Amniotic stem cell (primary cell): ENCODE measurements around the gene MICAL3.

Experiments
- DNase-seq: peaks from one replicate; lab custom pipeline; 2025; lab: John Stamatoyannopoulos, UW

The MICAL3 gene

GRCh38 chr22:17842386-17842785, 182.0 kb downstream of the MICAL3 start:
- DNase-seq, result no peak

DNA sequence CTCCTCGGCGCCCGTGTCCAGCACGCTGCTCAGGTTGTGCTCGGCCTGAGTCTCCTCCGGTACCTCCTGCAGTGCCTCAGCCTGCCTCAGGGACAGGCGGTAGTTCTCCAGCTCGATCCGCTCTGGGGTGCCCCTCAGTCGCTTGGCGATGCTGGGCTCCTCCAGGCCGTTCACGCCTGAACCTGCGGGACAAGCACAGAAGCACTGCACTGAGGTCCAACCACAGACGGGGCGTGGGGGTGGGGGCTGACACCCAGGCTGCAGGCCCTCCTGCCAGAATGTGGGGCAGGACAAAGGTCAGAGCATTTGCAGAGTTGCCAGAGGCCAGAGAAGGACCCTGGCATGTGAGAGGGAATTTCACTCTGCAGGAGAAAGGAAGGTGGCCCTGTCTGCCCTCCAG, 182.5 kb downstream of the MICAL3 start:
- no peak for DNase-seq

DNA sequence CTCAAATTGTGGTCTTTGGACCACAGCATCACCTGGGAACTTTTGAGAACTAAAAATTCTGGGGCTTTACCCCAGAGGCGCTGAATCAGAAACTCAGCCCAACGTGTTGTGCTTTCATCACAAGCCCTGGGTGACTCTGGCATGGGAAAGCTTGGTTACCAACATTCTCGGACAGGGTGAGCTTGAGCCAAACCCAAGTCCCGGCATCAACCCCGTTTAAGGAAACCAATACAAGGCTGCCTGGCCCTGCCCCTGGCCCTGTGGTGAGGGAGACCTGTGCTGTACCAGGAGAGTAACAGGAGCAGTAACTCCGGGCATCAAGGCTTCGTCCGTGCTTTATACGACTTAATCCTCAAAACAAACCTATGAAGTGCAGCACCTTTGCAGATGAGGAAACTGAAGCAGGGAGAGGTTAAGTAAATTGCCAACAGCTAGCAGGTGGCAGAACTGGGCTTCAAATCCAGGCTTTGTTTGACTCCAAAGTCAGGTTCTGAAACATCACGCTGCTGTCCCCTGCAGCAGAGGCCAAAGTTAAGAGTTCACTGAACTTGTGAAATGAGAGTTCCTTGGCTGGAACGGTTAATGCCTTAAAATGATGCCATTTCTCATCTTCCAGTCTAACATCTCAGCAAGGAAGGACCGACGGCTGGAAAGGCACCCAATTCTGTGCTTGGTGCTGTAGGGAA, 186.0 kb downstream of the MICAL3 start:
- DNase-seq, result no peak

GRCh38 chr22:17836992-17837742, 187.2 kb downstream of the MICAL3 start:
- no peak for DNase-seq

GRCh38 chr22:17835256-17835655, 189.1 kb downstream of the MICAL3 start:
- no peak for DNase-seq

DNA sequence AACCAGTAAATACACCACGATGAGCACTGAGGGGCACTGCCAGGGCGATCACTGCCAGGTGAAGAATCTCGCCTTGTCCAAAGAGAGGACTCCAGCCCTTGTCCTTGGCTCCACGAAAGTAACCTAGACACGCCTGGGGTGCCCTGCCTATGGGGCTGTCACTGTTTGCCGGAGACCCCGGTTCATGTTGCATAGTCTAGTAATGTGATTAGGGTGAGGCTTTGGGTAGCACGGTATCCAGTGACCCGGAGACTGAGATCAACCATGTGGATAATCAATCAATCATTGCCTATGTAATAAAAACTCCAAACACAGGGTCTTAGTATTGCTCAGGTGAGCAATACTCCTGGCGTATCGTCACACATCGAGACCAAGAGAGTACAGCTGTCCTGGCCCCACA, 190.9 kb downstream of the MICAL3 start:
- DNase-seq, result no peak

DNA sequence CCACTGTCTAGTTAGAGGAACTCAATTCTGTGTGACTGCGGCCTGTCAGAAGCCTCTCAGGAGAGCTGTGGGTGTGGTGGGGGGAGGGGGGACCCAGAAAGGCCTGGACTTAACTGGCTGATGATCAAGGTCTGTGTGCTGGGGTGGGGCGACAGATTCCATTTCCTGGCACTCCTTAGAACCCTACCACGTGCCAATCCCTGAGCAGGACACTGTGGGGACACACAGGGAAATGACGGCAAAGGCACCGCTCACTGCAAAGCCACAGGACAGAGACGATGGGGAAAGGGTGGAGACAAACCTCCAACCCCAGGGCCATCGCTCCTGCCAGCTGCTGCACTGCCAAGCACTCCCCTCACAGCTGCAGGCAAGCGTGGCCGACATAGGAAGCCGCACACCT, 191.7 kb downstream of the MICAL3 start:
- no peak for DNase-seq

DNA sequence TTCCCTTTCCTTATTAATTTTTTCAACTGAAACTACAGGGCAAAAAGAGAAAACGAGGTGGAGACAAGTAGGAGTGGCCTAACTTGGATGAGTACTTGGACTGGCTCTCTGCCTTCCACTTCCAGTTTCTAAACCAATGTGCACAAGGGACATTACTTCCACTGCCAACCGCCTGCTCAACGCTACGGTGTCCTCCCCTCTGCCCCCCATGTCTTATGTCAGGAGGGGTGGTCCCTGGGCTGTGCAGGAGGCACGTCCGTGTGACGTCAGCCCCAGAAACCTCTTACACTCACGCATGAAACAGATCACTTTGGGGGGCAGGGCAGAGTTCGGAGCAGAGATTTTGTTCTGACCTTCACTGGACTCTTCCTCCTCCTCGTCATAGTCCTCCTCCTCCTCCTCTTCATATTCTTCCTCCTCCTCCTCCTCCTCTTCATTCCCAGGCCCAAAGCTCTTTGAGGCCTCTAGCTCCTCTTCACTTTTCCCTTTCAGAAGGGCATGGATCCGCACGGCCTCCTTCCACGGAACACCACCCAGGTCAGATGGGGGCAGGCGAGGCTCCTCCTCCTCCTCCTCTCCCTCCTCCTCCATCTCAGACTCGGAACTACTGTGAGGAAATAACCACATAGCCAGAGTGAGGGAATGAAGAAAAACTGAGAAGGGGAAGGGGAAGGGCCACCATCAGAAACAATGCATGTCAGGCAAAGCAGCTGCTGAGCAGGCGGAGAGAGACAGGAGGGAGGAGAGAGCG, 192.7 kb downstream of the MICAL3 start:
- DNase-seq, result no peak

DNA sequence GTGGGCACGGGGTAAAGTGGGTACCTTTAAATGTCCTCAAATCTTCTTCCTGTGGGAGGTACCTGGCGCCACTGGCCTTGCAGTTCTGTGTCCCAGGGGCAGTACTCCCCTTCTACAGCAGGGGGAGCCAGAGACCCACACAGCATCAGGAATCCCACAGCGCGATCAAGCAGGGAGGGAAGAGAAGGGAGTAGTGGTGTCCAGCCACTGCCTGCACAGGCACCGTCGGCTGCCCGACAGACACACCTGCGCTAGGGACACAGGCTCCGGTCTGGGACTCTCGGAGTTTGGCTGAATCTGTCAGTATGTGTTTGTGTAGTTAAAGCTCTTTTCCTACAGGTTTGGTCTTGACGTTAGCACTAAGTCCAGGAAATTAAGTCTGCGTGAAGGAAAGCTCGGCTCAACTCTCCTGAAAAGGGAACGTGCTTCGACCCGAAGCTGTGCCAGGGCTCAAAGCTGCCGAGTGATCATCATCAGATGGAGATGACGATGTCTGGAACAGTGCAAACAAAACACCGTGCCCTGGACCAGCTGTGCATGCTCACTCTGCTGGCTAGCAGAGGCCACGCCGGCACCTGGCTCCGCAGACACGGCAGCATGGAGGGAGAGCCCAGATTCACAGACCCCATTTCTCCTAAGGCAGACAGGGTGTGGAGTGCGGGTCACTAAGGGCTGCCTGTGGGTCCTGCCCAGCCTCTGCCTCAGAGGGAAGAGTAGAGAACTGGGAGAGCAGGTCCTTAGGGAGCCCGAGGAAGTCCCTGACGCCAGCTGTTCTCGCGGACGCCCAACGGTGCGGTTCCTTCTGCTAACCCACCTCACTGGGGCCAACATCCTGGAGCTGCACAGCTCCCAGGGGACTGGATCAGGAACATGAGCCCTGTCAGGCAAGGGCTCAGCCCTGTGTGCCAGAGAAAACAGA, 194.1 kb downstream of the MICAL3 start:
- peak; percentile 45 for DNase-seq

GRCh38 chr22:17829695-17830042, 194.7 kb downstream of the MICAL3 start:
- DNase-seq, result no peak

GRCh38 chr22:17828502-17829080, 195.8 kb downstream of the MICAL3 start:
- no peak for DNase-seq

DNA sequence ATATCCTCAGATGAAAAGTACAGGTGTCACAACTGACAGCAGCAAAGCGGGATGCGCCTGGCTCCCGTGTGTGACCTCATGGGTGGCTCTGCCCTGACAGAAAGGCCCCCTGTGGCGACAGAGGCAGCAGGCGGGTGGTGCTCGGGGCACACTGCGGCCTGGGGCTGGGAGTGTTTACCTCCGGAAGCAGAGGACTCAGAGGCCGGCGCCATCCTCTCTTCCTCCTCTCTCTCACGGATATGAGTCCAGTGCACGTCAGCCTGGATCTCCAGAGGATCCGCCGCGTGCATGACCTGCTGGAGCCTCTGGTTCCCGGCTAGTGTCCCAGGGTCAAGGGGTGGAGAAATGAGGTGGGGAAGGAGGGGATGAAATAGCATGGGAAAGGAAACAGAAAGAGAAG, 196.9 kb downstream of the MICAL3 start:
- no peak for DNase-seq

DNA sequence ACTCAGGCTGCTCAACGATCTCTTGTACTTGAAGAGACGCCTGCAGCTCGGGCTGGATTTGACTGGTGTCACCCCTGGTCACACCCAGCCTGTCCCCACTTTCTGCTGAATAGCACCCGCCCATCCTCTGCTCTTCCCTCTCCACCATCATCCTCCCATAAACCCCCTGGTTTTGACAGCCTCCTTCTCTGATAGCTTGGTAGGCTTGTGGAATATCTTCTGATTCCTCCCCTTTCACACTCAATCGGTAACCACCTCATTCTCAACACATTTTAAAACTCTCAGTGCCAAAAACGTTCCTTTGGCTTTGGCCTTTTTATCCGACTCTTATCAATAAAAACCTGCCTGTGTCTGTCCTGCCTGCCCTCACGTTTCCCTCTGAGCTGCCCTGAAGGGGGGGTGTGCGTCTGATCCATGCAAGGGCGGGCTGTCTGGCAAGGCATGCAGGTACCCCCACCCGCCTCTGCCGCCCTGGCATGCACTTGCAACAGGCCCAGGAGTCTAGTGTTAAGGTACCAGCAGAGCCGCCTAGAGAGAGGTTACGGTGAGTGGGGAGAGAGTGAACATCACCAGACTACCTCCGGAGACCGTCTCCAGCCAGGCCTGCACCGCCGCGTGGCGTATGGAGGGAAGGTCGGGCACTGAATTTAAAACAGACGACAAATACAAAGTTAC, 198.3 kb downstream of the MICAL3 start:
- DNase-seq, result no peak

DNA sequence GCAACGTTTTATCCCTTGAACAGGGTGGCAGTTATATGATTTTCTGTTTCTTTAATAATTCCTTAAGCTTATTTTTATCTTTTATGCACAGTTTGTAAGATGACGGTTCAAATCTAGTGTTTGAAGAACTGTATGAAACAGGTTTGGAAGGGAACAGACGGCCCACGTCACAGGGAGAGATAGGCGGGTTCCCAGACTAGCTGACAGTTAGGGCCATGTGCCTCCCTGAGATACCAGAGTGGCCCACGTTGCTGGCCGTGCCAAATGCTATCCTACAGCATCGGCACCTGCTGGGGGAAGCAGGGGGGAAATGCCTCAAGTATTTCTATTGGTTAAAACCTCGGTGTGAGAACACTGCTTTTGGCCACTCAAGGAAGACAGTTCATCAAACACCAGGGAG, 199.9 kb downstream of the MICAL3 start:
- no peak for DNase-seq

GRCh38 chr22:17823964-17824363, 200.4 kb downstream of the MICAL3 start:
- no peak for DNase-seq

DNA sequence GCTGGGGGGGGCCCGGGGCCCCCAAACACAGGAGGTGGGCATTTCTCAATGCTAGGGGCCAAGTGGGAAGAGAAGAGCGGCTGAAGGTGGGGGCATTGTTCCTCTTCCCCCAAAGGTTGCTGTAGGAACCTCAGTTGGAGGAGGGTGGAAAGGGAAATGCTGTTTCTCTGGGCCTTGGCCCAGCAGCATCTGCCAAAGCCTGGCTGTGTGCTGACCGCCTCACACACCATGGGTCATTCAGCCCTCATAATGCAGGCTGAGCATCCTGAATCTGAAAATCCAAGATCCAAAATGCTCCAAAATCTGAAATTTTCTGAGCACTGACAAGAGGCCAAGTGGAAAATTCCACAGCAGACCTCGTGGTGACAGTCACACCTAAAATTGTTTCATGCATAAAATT, 201.1 kb downstream of the MICAL3 start:
- no peak for DNase-seq

- DNase-seq, result no peak
Measured at GRCh38 chr22:17822087-17822486, 202.3 kb downstream of the MICAL3 start.

- no peak for DNase-seq
Measured at GRCh38 chr22:17820879-17821439, 203.4 kb downstream of the MICAL3 start.

DNA sequence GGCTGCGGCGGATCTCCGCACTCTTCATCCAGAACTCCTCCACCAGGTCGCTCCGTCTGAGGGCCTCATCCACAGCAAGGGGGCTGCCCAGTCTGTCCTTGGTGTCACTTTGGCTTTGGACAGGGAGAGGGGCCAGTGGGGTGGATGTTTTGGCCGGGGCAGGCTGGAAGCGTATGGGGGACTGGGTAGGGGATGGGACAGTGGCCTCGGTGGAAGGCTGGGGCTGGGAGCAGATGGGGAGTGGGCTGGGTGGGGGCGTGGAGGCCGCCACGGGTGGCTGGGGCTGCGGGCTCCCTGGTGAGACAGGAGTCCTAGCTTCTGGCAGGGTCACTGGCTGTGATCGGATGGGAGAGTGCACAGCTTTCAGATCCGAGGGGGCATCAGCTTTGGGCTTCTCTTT, 205.7 kb downstream of the MICAL3 start:
- DNase-seq, result no peak

DNA sequence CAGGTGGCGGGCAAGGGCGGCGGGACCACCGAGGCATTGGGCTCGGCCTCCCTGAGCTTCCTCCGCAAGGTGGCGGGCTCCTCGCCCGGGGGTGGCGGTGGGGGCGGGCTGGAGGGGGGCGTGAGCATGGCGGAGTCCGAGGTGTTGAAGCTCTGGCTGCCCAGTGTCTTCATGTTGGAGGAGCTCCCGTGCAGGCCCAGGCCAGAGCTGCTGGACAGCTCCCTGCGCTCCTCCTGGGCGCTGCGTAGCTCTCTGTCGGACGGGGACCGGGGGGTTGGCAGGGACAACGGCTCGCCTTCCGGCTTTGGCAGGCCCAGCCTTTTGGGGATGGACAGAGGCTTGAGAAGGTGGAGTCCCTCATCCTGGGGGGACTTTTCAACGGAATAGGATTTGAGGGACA, 206.2 kb downstream of the MICAL3 start:
- DNase-seq, result no peak
